HL-60 (cell line): ENCODE results near the gene SART1.

Experiments used
- REST ChIP-seq: IDR thresholded peaks from 2 replicates; pipeline ENCODE4 v1.6.1; 2012; ENCODE audit warnings: low read depth; ENCODE audit not compliant: insufficient replicate concordance
- TF ChIP-seq, protein P1 (sequence below): IDR thresholded peaks from one replicate; pipeline ENCODE4 v1.5.1; 2011; ENCODE audit warnings: low read length, control low read depth, inconsistent platforms; ENCODE audit not compliant: insufficient read depth

GRCh38 chr11:65921876-65922275 lies 39.7 kb upstream of the SART1 start:
- TF ChIP-seq, protein P1, sequence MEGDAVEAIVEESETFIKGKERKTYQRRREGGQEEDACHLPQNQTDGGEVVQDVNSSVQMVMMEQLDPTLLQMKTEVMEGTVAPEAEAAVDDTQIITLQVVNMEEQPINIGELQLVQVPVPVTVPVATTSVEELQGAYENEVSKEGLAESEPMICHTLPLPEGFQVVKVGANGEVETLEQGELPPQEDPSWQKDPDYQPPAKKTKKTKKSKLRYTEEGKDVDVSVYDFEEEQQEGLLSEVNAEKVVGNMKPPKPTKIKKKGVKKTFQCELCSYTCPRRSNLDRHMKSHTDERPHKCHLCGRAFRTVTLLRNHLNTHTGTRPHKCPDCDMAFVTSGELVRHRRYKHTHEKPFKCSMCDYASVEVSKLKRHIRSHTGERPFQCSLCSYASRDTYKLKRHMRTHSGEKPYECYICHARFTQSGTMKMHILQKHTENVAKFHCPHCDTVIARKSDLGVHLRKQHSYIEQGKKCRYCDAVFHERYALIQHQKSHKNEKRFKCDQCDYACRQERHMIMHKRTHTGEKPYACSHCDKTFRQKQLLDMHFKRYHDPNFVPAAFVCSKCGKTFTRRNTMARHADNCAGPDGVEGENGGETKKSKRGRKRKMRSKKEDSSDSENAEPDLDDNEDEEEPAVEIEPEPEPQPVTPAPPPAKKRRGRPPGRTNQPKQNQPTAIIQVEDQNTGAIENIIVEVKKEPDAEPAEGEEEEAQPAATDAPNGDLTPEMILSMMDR: no peak
- no peak for TF ChIP-seq REST
